Panc1 (cell line): ENCODE data around the gene RBP5. TPM values are rescaled to one million over a fixed set of nuclear protein-coding genes. Genes with fewer than 3 reads are reported as not detected.

Experiments
- ATAC-seq: fragments of 200-7000 bp; cut with Tn5 transposase; 2 replicates; pipeline ENCODE4 v1.9.1; 2020; ENCODE audit warnings: mild to moderate bottlenecking, moderate library complexity
- Bru-seq: library from RNA; stranded (reverse); fragments of 400-500 nt; gene quantifications from one replicate; lab custom pipeline; 2021; lab: Mats Ljungman, UMichigan
- BruChase-seq, 2 experiments: library from RNA; stranded (reverse); fragments of 400-500 nt; gene quantifications; one replicate each; lab custom pipeline; 2021; lab: Mats Ljungman, UMichigan
- BruUV-seq: library from RNA; stranded (reverse); fragments of 400-500 nt; replicated peaks from 2 replicates; lab custom pipeline; 2021; lab: Mats Ljungman, UMichigan
- CTCF ChIA-PET: fragments of 300-600 bp; sonication (Branson Sonifier 250); formaldehyde crosslinking; loops from one replicate; lab custom pipeline; 2022; ENCODE audit warnings: antibody characterized with exemption; lab: Charles Lee
- POLR2A ChIA-PET: fragments of 300-600 bp; sonication (Branson Sonifier 250); formaldehyde crosslinking; loops from one replicate; lab custom pipeline; 2022; ENCODE audit warnings: antibody characterized with exemption; lab: Charles Lee
- DNase-seq: peaks from one replicate; pipeline ENCODE4 v3.0.0-alpha.2; 2010; ENCODE audit warnings: low read depth, low spot score
- H3K27ac ChIP-seq: 2 replicates; pipeline ENCODE4 v1.5.1; 2011; ENCODE audit warnings: mild to moderate bottlenecking, low read length, inconsistent platforms
- H3K27me3 ChIP-seq: fragments of 200-500 bp; sonication (Bioruptor generic); 2 replicates; pipeline ENCODE4 v1.6.0; 2014; ENCODE audit warnings: low read length, inconsistent platforms; ENCODE audit not compliant: control insufficient read depth, insufficient read depth
- H3K36me3 ChIP-seq: fragments of 200-500 bp; sonication (Bioruptor generic); 2 replicates; pipeline ENCODE4 v1.5.1; 2014; ENCODE audit warnings: inconsistent platforms, mild to moderate bottlenecking, low read length, moderate library complexity; ENCODE audit not compliant: control insufficient read depth, insufficient read depth
- H3K4me1 ChIP-seq: 2 replicates; pipeline ENCODE4 v1.5.1; 2011; ENCODE audit warnings: inconsistent platforms, mild to moderate bottlenecking, low read length, moderate library complexity; ENCODE audit not compliant: control insufficient read depth, insufficient read depth
- H3K4me3 ChIP-seq, 2 experiments: 2 replicates each; pipeline ENCODE4 v1.5.1; 2011 to 2012; ENCODE audit warnings: low read depth in 2 of 2, low read length in 2 of 2, mild to moderate bottlenecking in 2 of 2, inconsistent platforms in 1 of 2, moderate library complexity in 1 of 2
- H3K9me3 ChIP-seq: fragments of 200-500 bp; sonication (Bioruptor generic); 2 replicates; pipeline ENCODE4 v1.5.1; 2014; ENCODE audit warnings: low read depth, mild to moderate bottlenecking, inconsistent platforms, low read length, moderate library complexity; ENCODE audit not compliant: control insufficient read depth, insufficient read depth
- CTCF ChIP-seq: fragments of 450-650 bp; IDR thresholded peaks from 2 replicates; pipeline ENCODE4 v1.5.1; 2017; ENCODE audit warnings: mild to moderate bottlenecking
- POLR2AphosphoS5 ChIP-seq: IDR thresholded peaks from 2 replicates; pipeline ENCODE4 v1.6.1; 2012; ENCODE audit warnings: mild to moderate bottlenecking, low read depth, low read length, moderate library complexity
- REST ChIP-seq, 2 experiments: IDR thresholded peaks; 2 replicates each; pipeline ENCODE4 v1.6.1; 2011 to 2012; ENCODE audit warnings: low read depth in 2 of 2, control low read depth in 1 of 2, low read length in 1 of 2, mild to moderate bottlenecking in 1 of 2, moderate library complexity in 1 of 2; ENCODE audit not compliant: insufficient read depth in 1 of 2
- SIN3A ChIP-seq: IDR thresholded peaks from 2 replicates; pipeline ENCODE4 v1.6.1; 2012; ENCODE audit warnings: low read depth, mild to moderate bottlenecking, low read length, moderate library complexity, borderline replicate concordance; ENCODE audit not compliant: insufficient read depth
- TCF7L2 ChIP-seq: IDR thresholded peaks from 2 replicates; pipeline ENCODE4 v1.6.1; 2011; ENCODE audit warnings: mild to moderate bottlenecking, low read depth, low read length, inconsistent platforms
- in situ Hi-C: cut with HindIII; loops from 2 replicates; pipeline ENCODE4 v1.10.0; 2016; ENCODE audit warnings: low sequenced_read_pairs, low pct_unique_long_range_greater_than_20kb
- intact Hi-C: fragments of 100-400 bp; cut with micrococcal nuclease; formaldehyde crosslinking; loops from one replicate; pipeline ENCODE4 v1.10.0; 2022; ENCODE audit not compliant: unreplicated experiment
- long read RNA-seq: library from polyadenylated mRNA; unstranded; transcript quantifications from one replicate; pipeline ENCODE4 v2.0.0, GENCODE V29; 2021; ENCODE audit not compliant: unreplicated experiment
- polyA plus RNA-seq: library from polyadenylated mRNA; unstranded; fragments of >200 nt; gene quantifications from one replicate; pipeline ENCODE4 v1.2.1, GENCODE V29; 2012; ENCODE audit warnings: missing spikeins; ENCODE audit not compliant: insufficient read length
- total RNA-seq: library from RNA; stranded (reverse); gene quantifications from one replicate; pipeline ENCODE4 v1.2.1, GENCODE V29; 2021; ENCODE audit not compliant: unreplicated experiment

RBP5 gene
- total RNA-seq (not detected), Bru-seq, nascent RNA (percentile 11 among the genes with signal in this experiment), BruChase-seq, experiment 1, labeled RNA remaining after a 2-hour chase (not detected), BruChase-seq, experiment 2, labeled RNA remaining after a 6-hour chase (not detected)
- polyA plus RNA-seq = 1.3 TPM
- long read RNA-seq, partial matches to known transcripts = 0 of 1 reads
- long read RNA-seq, other reads (novel, unspliced or antisense) = 1 of 1 reads

GRCh38 chr12:7128681-7129286 is at the start of gene RBP5:
TSS of gene RBP5 (minus strand) at chr12:7128889. CDS start at chr12:7128775, 114 bp downstream.
- POLR2A ChIA-PET = no interaction called here
- intact Hi-C loops = no loop called here
- CTCF ChIA-PET = no interaction called here

GRCh38 chr12:7178481-7178880 is 49.8 kb upstream of the RBP5 start:
- no peaks in the 10 kb centered on the region for H3K4me1 ChIP-seq
- in situ Hi-C loops = no loop called here
- CTCF ChIA-PET = no interaction called here
- TF ChIP-seq POLR2AphosphoS5 = no peak
- TF ChIP-seq SIN3A = no peak
- TF ChIP-seq TCF7L2 = no peak
- no peak for TF ChIP-seq CTCF

More at GRCh38 chr12:7128681-7129286, at the start of gene RBP5:
- Histone ChIP-seq H3K27me3 (no peaks in the 10 kb centered on the region), H3K9me3 (no peaks in the 10 kb centered on the region), H3K27ac (no peak within 1 kb of the TSS), H3K36me3 (no peaks in the 10 kb centered on the region), H3K4me1 (no peaks in the 10 kb centered on the region), H3K4me3 (peak within 1 kb of the TSS; percentile 43 to 47)
- DNase-seq (no peak), ATAC-seq (no peak)
- no TSS peak for BruUV-seq
- in situ Hi-C loops = no loop called here
- no peak for TF ChIP-seq POLR2AphosphoS5
- TF ChIP-seq TCF7L2 = no peak
- no peak for TF ChIP-seq REST (IDR thresholded peaks at IDR 0.05; ENCODE audit: insufficient read depth in 1 of 2, low read depth in 2 of 2, low read length in 1 of 2)
- TF ChIP-seq CTCF = no peak
- TF ChIP-seq SIN3A = no peak

More at GRCh38 chr12:7178481-7178880, 49.8 kb upstream of the RBP5 start:
- Histone ChIP-seq H3K27me3 (no peaks in the 10 kb centered on the region; the same call in 1 of the 2 replicates), H3K36me3 (no peaks in the 10 kb centered on the region), H3K9me3 (no peaks in the 10 kb centered on the region), H3K27ac (no peak overlapping the region), H3K4me3 (no peak overlapping the region)
- POLR2A ChIA-PET = no interaction called here
- BruUV-seq = no TSS peak
- intact Hi-C loops = no loop called here
- DNase-seq = no peak
- no peak for ATAC-seq
